Prostate gland (tissue), 2 donors: ENCODE measurements around the gene GRAMD4.

Experiments used
- CTCF ChIP-seq, 4 experiments: fragments of 200-600 bp in 2 of 4; fragments of 450-650 bp in 2 of 4; sonication (generic) in 2 of 4; IDR thresholded peaks; 1 replicate in 3 of 4; 2 replicates in 1 of 4; pipeline ENCODE4 v1.5.1; 2016 to 2019; ENCODE audit warnings: antibody characterized with exemption in 4 of 4, mild to moderate bottlenecking in 2 of 4, moderate library complexity in 2 of 4
- POLR2A ChIP-seq: fragments of 450-650 bp; IDR thresholded peaks from one replicate; pipeline ENCODE4 v1.6.1; 2016; ENCODE audit warnings: antibody characterized with exemption, mild to moderate bottlenecking
- POLR2AphosphoS5 ChIP-seq: sonication (generic); formaldehyde crosslinking; IDR thresholded peaks from one replicate; pipeline ENCODE4 v1.6.1; 2017; ENCODE audit warnings: antibody characterized with exemption

- TF ChIP-seq CTCF (IDR thresholded peaks at IDR 0.05) (no peak), POLR2A (no peak), POLR2AphosphoS5 (no peak)
Measured at GRCh38 chr22:46682011-46682731, 62.0 kb downstream of the GRAMD4 start.
